HG03045 (cell line): ENCODE measurements around the gene MALT1.

ENCODE experiments used
- ATAC-seq: cut with Tn5 transposase; IDR thresholded peaks from one replicate; pipeline ENCODE4 v1.9.1; 2021; ENCODE audit warnings: mild to moderate bottlenecking, moderate library complexity; ENCODE audit not compliant: unreplicated experiment

The MALT1 gene

GRCh38 chr18:58687871-58688308 lies 16.6 kb downstream of the MALT1 start:
- peak; percentile 89 for ATAC-seq

GRCh38 chr18:58690259-58690658 lies 19.0 kb downstream of the MALT1 start:
- ATAC-seq, result no peak

- no peak for ATAC-seq
Measured at GRCh38 chr18:58691256-58691655, 20.0 kb downstream of the MALT1 start.

GRCh38 chr18:58692422-58693185 lies 21.3 kb downstream of the MALT1 start:
- ATAC-seq, result no peak

GRCh38 chr18:58694221-58694620 lies 23.0 kb downstream of the MALT1 start:
- ATAC-seq, result no peak

- ATAC-seq, result no peak
Measured at GRCh38 chr18:58694720-58695468, 23.6 kb downstream of the MALT1 start.

GRCh38 chr18:58695772-58696171 lies 24.5 kb downstream of the MALT1 start:
- ATAC-seq, result no peak

- ATAC-seq, result no peak
Measured at GRCh38 chr18:58697146-58697545, 25.9 kb downstream of the MALT1 start.

- no peak for ATAC-seq
Measured at GRCh38 chr18:58698701-58699193, 27.5 kb downstream of the MALT1 start.

- ATAC-seq, result no peak
Measured at GRCh38 chr18:58699551-58699950, 28.3 kb downstream of the MALT1 start.

GRCh38 chr18:58700209-58700608 lies 28.9 kb downstream of the MALT1 start:
- no peak for ATAC-seq

- ATAC-seq, result no peak
Measured at GRCh38 chr18:58712930-58713329, 41.7 kb downstream of the MALT1 start.

GRCh38 chr18:58714259-58714658 lies 43.0 kb downstream of the MALT1 start:
- ATAC-seq, result no peak

GRCh38 chr18:58714821-58715220 lies 43.6 kb downstream of the MALT1 start:
- ATAC-seq, result no peak

- no peak for ATAC-seq
Measured at GRCh38 chr18:58715540-58715939, 44.3 kb downstream of the MALT1 start.

- ATAC-seq, result no peak
Measured at GRCh38 chr18:58716060-58716756, 44.9 kb downstream of the MALT1 start.

- no peak for ATAC-seq
Measured at GRCh38 chr18:58721566-58722239, 50.4 kb downstream of the MALT1 start.

- ATAC-seq, result no peak
Measured at GRCh38 chr18:58723810-58724602, 52.7 kb downstream of the MALT1 start.

GRCh38 chr18:58726671-58727070 lies 55.4 kb downstream of the MALT1 start:
- no peak for ATAC-seq
